ENCODE measurements around the gene TFIP11.
"Not testable (repeated sequence)": the region's sequence is repeated elsewhere in the genome, so short reads cannot be mapped to it uniquely, and the experiment has no call there.

Gene TFIP11

GRCh38 chr22:26540119-26540518, 27.8 kb upstream of the TFIP11 start:
- no peak for DNase-seq

- DNase-seq = no peak
These were observed 24.5 kb upstream of the TFIP11 start for GRCh38 chr22:26536762-26537134.

GRCh38 chr22:26536056-26536761, 23.9 kb upstream of the TFIP11 start:
- no peak for DNase-seq

GRCh38 chr22:26535603-26535908, 23.3 kb upstream of the TFIP11 start:
- no peak for DNase-seq

- no peak for DNase-seq
These were observed 22.8 kb upstream of the TFIP11 start for GRCh38 chr22:26534874-26535602.

GRCh38 chr22:26534171-26534855, 22.0 kb upstream of the TFIP11 start:
- DNase-seq = no peak

- DNase-seq = no peak
These were observed 17.1 kb upstream of the TFIP11 start for GRCh38 chr22:26529345-26529744.

GRCh38 chr22:26528518-26528917, 16.2 kb upstream of the TFIP11 start:
- not testable (repeated sequence) for DNase-seq

GRCh38 chr22:26527574-26528465, 15.5 kb upstream of the TFIP11 start:
- DNase-seq = no peak

- no peak for DNase-seq
These were observed 14.9 kb upstream of the TFIP11 start for GRCh38 chr22:26527167-26527566.

- no peak for DNase-seq
These were observed 13.8 kb upstream of the TFIP11 start for GRCh38 chr22:26525946-26526564.

- DNase-seq = no peak
These were observed 12.6 kb upstream of the TFIP11 start for GRCh38 chr22:26524870-26525269.

GRCh38 chr22:26522592-26522991, 10.3 kb upstream of the TFIP11 start:
- no peak for DNase-seq

GRCh38 chr22:26522012-26522411, 9.7 kb upstream of the TFIP11 start:
- DNase-seq = no peak

GRCh38 chr22:26517429-26517828, 5.2 kb upstream of the TFIP11 start:
- no peak for DNase-seq

- no peak for DNase-seq
These were observed 4.2 kb upstream of the TFIP11 start for GRCh38 chr22:26516503-26516902.

GRCh38 chr22:26515931-26516330, 3.7 kb upstream of the TFIP11 start:
- no peak for DNase-seq

GRCh38 chr22:26514419-26515161, 2.3 kb upstream of the TFIP11 start:
- no peak for DNase-seq

- DNase-seq = no peak
These were observed 1.6 kb upstream of the TFIP11 start for GRCh38 chr22:26513838-26514237.

GRCh38 chr22:26508148-26508547, 4.1 kb downstream of the TFIP11 start:
- no peak for DNase-seq

- DNase-seq = no peak
These were observed 8.5 kb downstream of the TFIP11 start for GRCh38 chr22:26503758-26504157.

Data from DMS 273 treated with DMSO at 0.1 percent for 48 hours (cell line).